ENCODE results near the gene TMEM143. TPM values are rescaled to one million over a fixed set of nuclear protein-coding genes. Genes with fewer than 3 reads are reported as not detected.
A peak's percentile ranks its signal among the peaks of the same experiment; 100 is the strongest.

TMEM143 gene
- total and polyA plus RNA-seq, 2 of the 8 experiments (the other 6 are each of a cell fraction or from before 2014, with no cell fraction given), result 14.2 to 19.1 TPM

DNA sequence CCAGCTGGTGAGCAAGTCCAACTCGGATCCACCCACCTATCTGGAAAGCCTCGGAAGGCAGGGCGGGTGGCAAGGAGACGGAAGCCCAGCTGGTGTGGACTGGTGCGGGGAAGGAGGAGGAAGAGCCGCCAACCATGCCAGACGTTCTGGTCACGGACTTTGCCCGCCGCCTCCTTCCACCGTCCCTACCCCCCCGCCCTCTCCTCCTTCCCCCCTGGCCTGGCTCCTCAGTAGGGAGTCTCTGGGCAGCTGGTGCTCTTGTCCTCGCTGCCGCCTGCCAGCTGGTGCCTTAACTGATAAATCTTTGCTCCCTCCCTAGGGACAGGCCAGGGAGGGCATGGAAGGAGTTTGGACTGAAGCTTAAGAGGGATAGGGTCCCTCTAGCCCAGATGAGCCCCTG, 5.2 kb upstream of the TMEM143 start:
- H3K9me3 ChIP-seq (ENCODE audit: insufficient read depth in 2 of 2, low read depth in 1 of 2, low read length in 1 of 2), result no peaks in the 10 kb centered on the region
- H2BK120ac ChIP-seq (replicated peaks; ENCODE audit: low read depth, low read length), result no peak overlapping the region
- no peak overlapping the region for H3K23ac ChIP-seq (ENCODE audit: insufficient read length)
- 83% methylated on average over 6 of the region's 14 CpGs; no CpG with 5 or more reads in 1 of the 2 experiments for WGBS, 2 experiments (ENCODE audit: extremely low coverage in 1 of 2, insufficient coverage in 1 of 2, insufficient read length in 1 of 2, insufficient replicate concordance in 2 of 2, low coverage in 1 of 2, low lambda C conversion rate in 2 of 2, missing lambda C conversion rate in 1 of 2)
- no peaks in the 10 kb centered on the region; a peak in 1 of 8 replicates for H3K36me3 ChIP-seq (ENCODE audit: control insufficient read depth in 2 of 4, insufficient read depth in 4 of 4, low read length in 3 of 4)
- peaks cover 0 to 10% (median 2%) of the 10 kb centered on the region in 4 experiments; a peak in 3 of 7 replicates for H3K27me3 ChIP-seq (replicated peaks in 1 of 4; ENCODE audit: control insufficient read depth in 3 of 4, extremely low read depth in 1 of 4, insufficient read depth in 3 of 4, low read length in 3 of 4)
- DNase-seq (ENCODE audit: low read depth in 1 of 2, low spot score in 2 of 2) (no peak), FAIRE-seq (no peak)
- no peak overlapping the region for H3K9ac ChIP-seq (replicated peaks in 1 of 4; ENCODE audit: extremely low read depth in 1 of 4, low read depth in 3 of 4, low read length in 3 of 4)
- peak overlapping the region; percentile 42 for H4K91ac ChIP-seq (replicated peaks; ENCODE audit: insufficient read length, low read length)
- H3K4me1 ChIP-seq (replicated peaks in 1 of 4; ENCODE audit: control insufficient read depth in 3 of 4, insufficient read depth in 4 of 4, low read length in 3 of 4), result peaks cover 0 to 5% (median 4%) of the 10 kb centered on the region in 4 experiments; a peak in 4 of 7 replicates
- CTCF ChIA-PET (ENCODE audit: partially characterized antibody), result interaction anchor here (1.4 kb wide), 1 partner anchor 13 kb away, joined by 3 read pairs; no protein-coding TSS in a partner anchor
- no peak overlapping the region for H3K4me3 ChIP-seq (ENCODE audit: extremely low read depth in 1 of 4, insufficient read depth in 2 of 4, low read depth in 3 of 4, low read length in 4 of 4)
- H3K56ac ChIP-seq (replicated peaks; ENCODE audit: insufficient read length, low read depth, low read length), result no peak overlapping the region
- no peak overlapping the region for H4K5ac ChIP-seq (ENCODE audit: insufficient read length, low read depth, low read length)
- TF ChIP-seq RFX5 (IDR thresholded peaks at IDR 0.05; ENCODE audit: borderline replicate concordance, low read depth, low read length) (no peak), NANOG (IDR thresholded peaks at IDR 0.05; ENCODE audit: insufficient read depth, low read depth, low read length, poor library complexity, severe bottlenecking) (no peak), KDM5A (IDR thresholded peaks at IDR 0.05; ENCODE audit: low read length) (no peak)
- TF ChIP-seq, protein P1, sequence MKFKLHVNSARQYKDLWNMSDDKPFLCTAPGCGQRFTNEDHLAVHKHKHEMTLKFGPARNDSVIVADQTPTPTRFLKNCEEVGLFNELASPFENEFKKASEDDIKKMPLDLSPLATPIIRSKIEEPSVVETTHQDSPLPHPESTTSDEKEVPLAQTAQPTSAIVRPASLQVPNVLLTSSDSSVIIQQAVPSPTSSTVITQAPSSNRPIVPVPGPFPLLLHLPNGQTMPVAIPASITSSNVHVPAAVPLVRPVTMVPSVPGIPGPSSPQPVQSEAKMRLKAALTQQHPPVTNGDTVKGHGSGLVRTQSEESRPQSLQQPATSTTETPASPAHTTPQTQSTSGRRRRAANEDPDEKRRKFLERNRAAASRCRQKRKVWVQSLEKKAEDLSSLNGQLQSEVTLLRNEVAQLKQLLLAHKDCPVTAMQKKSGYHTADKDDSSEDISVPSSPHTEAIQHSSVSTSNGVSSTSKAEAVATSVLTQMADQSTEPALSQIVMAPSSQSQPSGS (IDR thresholded peaks at IDR 0.05; ENCODE audit: low read length), result no peak
- no peak overlapping the region for H2BK20ac ChIP-seq (ENCODE audit: low read length)
- H3K18ac ChIP-seq (ENCODE audit: extremely low read depth, low read length), result no peak overlapping the region
- H2BK15ac ChIP-seq (ENCODE audit: low read length), result no peak overlapping the region
- POLR2A ChIA-PET (ENCODE audit: partially characterized antibody), result interaction anchor here (1.5 to 1.6 kb wide), 2 partner anchors 12 to 16 kb away, joined by 4 read pairs; no protein-coding TSS in a partner anchor
- no peak overlapping the region for H2AK5ac ChIP-seq (ENCODE audit: low read depth, low read length)
- H4K20me1 ChIP-seq (replicated peaks in 1 of 2; ENCODE audit: control insufficient read depth in 1 of 2, insufficient read depth in 2 of 2, low read length in 2 of 2), result no peaks in the 10 kb centered on the region
- H3K79me2 ChIP-seq (ENCODE audit: control insufficient read depth in 1 of 2, insufficient read depth in 2 of 2, low read length in 2 of 2), result no peaks in the 10 kb centered on the region
- no peak overlapping the region for H3K4me2 ChIP-seq (ENCODE audit: insufficient read depth in 1 of 2, low read depth in 2 of 2, low read length in 2 of 2)
- no peak overlapping the region for H2AFZ ChIP-seq (ENCODE audit: low read length)
- H3K14ac ChIP-seq (ENCODE audit: insufficient read length), result no peak overlapping the region
- no peak overlapping the region for H2BK12ac ChIP-seq (ENCODE audit: low read depth, low read length)
- H3K79me1 ChIP-seq (ENCODE audit: low read depth, low read length), result no peaks in the 10 kb centered on the region
- H2BK5ac ChIP-seq (ENCODE audit: low read depth, low read length), result no peak overlapping the region
- no peak overlapping the region for H4K8ac ChIP-seq (ENCODE audit: extremely low read depth, insufficient read depth, low read length)
- H3K27ac ChIP-seq (ENCODE audit: low read depth, low read length), result no peak overlapping the region
- no peak overlapping the region for H3K4ac ChIP-seq (replicated peaks; ENCODE audit: insufficient read length, low read depth, low read length)
- peaks cover 3% of the 10 kb centered on the region; the same call in 1 of the 2 replicates for H3K23me2 ChIP-seq (ENCODE audit: low read depth, low read length)
